SK-N-MC (cell line): Measurements from ENCODE around the gene RIBC2.

Source experiments
- EZH2 ChIP-seq: fragments of 200-600 bp; sonication (generic); IDR thresholded peaks from one replicate; pipeline ENCODE4 v1.6.1; 2017; ENCODE audit warnings: antibody characterized with exemption
- FOXP2 ChIP-seq: optimal IDR thresholded peaks from 2 replicates; pipeline ENCODE3; 2011; ENCODE audit warnings: mild to moderate bottlenecking, moderate library complexity; ENCODE audit not compliant: insufficient read depth; ENCODE audit errors: extremely low read length, control extremely low read depth
- POLR2AphosphoS5 ChIP-seq: IDR thresholded peaks from 2 replicates; pipeline ENCODE4 v1.6.1; 2012; ENCODE audit warnings: mild to moderate bottlenecking, low read depth, low read length, borderline replicate concordance

GRCh38 chr22:45470871-45471270 lies 57.4 kb downstream of the RIBC2 start:
- TF ChIP-seq EZH2 (no peak), POLR2AphosphoS5 (no peak), FOXP2 (no peak)
